Epidermal melanocyte (primary cell): ENCODE results near the gene BABAM2.

Experiments
- DNase-seq: peaks from one replicate; pipeline ENCODE4 v3.0.0; 2011; ENCODE audit warnings: low spot score; ENCODE audit not compliant: insufficient read length

The BABAM2 gene

GRCh38 chr2:28341208-28341891, 450.8 kb downstream of the BABAM2 start:
- no peak for DNase-seq

- DNase-seq, result peak; percentile 37
Measured at GRCh38 chr2:28342081-28342967, 451.8 kb downstream of the BABAM2 start.

GRCh38 chr2:28343184-28343942, 452.8 kb downstream of the BABAM2 start:
- DNase-seq, result no peak

DNA sequence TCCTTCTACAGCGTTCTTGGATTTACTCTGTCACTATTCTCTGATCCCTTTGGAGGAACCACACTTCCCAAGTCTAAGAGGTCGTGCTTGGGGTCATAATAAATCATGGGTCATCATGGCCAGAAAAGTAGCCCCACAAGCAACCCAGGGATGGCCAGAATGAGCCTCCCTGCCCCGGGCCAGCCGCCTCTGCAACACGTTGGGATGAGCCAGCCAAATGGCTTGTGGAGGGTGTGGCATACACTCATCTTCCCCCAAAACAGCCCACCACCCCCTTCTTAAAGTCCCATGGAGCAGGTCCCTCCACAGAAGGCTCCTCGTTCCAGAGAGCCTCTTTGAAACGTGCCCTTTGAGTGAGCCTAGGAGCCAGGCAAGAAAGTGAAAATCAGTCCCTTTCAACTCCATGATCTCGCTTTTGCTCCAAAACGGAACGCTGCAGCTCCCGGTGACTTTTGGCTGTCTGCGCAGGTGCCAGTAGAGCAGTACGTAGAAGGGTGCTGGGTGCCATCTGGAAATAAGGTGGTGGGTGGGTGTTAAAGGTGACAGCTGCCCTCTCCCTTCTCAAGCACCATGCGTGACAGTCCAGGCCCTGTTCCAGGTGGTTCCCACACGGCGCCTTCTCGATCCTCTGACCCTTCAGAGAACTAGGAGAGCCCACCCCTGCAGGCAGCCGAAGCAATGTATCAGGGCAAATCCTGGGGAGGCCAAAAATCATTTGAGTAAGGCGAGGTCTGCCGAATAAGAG, 453.6 kb downstream of the BABAM2 start:
- no peak for DNase-seq

DNA sequence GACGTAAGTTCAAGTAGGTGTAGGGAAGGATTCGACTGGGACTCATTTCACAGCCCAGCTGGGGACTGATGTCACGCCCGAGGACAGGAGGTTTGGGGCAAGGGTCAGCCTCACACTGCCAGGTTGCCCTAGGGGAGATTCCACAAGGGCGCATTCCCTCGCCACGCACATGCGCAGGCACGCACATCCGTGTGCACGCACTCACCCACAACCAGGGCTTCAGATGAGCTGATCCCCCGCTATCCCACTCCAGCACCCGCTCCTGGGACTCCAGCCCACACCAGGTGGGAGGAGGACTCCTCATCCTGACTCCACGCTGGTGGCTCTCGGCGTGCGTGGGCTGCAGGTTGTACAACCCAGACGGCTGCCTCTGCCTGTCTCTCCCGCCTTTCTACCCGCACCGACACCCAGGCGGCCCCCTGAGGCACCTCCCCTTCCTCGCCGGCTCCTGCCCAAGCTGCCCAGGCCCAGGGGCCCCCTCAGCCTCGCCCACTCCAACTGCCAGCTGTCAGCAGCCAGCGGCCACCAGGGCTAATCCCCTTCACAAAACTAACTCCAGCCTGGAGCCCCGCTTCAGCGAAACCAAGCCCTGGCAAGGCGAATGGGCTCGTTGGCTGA, 454.3 kb downstream of the BABAM2 start:
- DNase-seq, result no peak

DNA sequence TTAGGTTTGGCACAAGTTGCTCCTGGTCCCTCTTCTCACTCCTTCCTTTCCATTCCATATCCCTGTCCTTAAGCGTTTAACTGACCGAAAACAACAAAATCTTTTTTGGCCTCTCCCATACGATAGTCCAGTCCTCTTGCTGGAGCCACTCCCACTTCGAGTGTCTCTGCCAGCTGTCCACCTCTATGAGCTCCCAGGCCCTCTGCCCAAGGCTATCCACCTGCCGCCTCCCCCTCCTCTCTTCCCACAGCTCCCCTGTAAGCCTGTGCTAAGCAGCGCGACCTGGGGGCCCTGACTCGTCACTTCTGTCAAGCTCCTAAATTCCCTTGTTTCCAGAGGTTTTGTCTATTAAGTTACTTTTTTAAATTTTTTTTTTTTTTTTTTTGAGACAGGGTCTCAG, 455.1 kb downstream of the BABAM2 start:
- no peak for DNase-seq

- DNase-seq, result no peak
Measured at GRCh38 chr2:28346587-28346986, 456.1 kb downstream of the BABAM2 start.

- DNase-seq, result no peak
Measured at GRCh38 chr2:28347193-28347592, 456.7 kb downstream of the BABAM2 start.

GRCh38 chr2:28347596-28347995, 457.1 kb downstream of the BABAM2 start:
- DNase-seq, result no peak

DNA sequence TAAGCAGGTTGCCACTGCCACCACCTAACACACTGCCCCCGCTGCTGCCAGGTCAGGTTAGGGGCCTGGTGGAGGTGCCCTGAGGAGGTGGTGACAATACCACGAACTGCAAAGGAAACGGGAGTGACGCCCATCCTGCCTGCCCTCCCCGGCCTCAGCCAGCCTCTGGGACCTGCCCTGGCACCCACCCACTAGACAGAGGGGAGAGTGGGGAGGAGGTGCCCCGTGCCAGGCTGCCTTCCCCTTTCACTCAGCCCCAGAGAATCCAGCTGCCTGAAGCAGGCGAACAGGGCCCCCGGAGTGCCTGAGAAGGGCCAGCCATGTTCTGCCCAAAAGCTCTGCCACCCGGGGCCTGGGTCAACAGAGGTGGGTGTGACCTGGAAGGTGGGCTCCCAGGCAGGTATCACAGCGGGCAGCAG, 457.6 kb downstream of the BABAM2 start:
- no peak for DNase-seq

GRCh38 chr2:28348921-28349320, 458.4 kb downstream of the BABAM2 start:
- no peak for DNase-seq

GRCh38 chr2:28349546-28350165, 459.1 kb downstream of the BABAM2 start:
- DNase-seq, result no peak

GRCh38 chr2:28350196-28350595, 459.7 kb downstream of the BABAM2 start:
- no peak for DNase-seq

- no peak for DNase-seq
Measured at GRCh38 chr2:28350791-28351285, 460.3 kb downstream of the BABAM2 start.

- no peak for DNase-seq
Measured at GRCh38 chr2:28351621-28352020, 461.1 kb downstream of the BABAM2 start.

DNA sequence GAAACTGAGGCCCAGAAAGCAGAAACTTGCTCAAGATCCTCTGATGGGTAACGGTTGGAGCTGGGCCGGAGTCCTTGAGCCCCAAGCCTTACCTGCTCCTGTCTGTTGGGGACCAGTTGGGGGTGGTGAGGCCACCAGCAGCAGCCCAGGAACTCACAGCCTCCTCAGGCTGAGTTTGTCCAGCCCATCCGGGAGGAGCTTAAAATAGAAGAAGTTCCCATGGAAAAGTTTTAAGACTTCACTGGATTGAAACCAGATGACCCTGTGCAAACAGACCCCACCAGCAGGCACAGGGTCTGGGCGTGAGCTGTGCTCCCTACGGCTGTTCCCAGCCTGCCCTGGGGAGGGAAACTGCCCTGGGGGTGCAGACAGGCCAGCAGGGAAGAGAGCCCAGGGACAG, 461.6 kb downstream of the BABAM2 start:
- DNase-seq, result peak; percentile 35

- DNase-seq, result no peak
Measured at GRCh38 chr2:28352610-28353195, 462.2 kb downstream of the BABAM2 start.

GRCh38 chr2:28354920-28355520, 464.5 kb downstream of the BABAM2 start:
- no peak for DNase-seq

GRCh38 chr2:28355521-28356094, 465.1 kb downstream of the BABAM2 start:
- no peak for DNase-seq
